Endothelial cell of umbilical vein (primary cell): Measurements from ENCODE around the gene DRC1. TPM values are rescaled to one million over a fixed set of nuclear protein-coding genes. Genes with fewer than 3 reads are reported as not detected.

Experiments used
- BruUV-seq: library from RNA; stranded (reverse); fragments of 400-500 nt; replicated peaks from 2 replicates; lab custom pipeline; 2021; lab: Mats Ljungman, UMichigan
- CTCF ChIA-PET: fragments of 300-600, 350-600 bp; sonication (Branson Sonifier 250); formaldehyde crosslinking; loops from one replicate; lab custom pipeline; 2021; ENCODE audit warnings: antibody characterized with exemption, inconsistent platforms; lab: Charles Lee
- POLR2A ChIA-PET: fragments of 300-600, 350-600 bp; sonication (Branson Sonifier 250); formaldehyde crosslinking; loops from one replicate; lab custom pipeline; 2021; ENCODE audit warnings: antibody characterized with exemption, inconsistent platforms; lab: Charles Lee
- DNase-seq: peaks from one replicate; pipeline ENCODE4 v3.0.0-alpha.2; 2011; ENCODE audit warnings: low read depth, low spot score
- FAIRE-seq: peaks from 2 replicates; lab custom pipeline; 2011; peaks lifted over from hg19 to GRCh38; lab: Jason Lieb, UNC
- H2AFZ ChIP-seq: 2 replicates; pipeline ENCODE4 v1.6.0; 2012; ENCODE audit warnings: low read depth, low read length, control low read depth, inconsistent platforms
- H3K27ac ChIP-seq: 2 replicates; pipeline ENCODE4 v1.5.1; 2011; ENCODE audit warnings: low read depth, mild to moderate bottlenecking, control low read depth, low read length, moderate library complexity; ENCODE audit not compliant: insufficient read depth
- H3K27me3 ChIP-seq, 2 experiments: 2 replicates each; pipeline versions ENCODE4 v1.6.0 to v1.6.1; 2011; ENCODE audit warnings: low read length in 2 of 2, mixed read lengths in 1 of 2; ENCODE audit not compliant: control insufficient read depth in 2 of 2, insufficient read depth in 2 of 2
- H3K36me3 ChIP-seq, 2 experiments: 2 replicates in 1 of 2; 3 replicates in 1 of 2; pipeline ENCODE4 v1.5.1; 2011; ENCODE audit warnings: low read length in 2 of 2, mild to moderate bottlenecking in 1 of 2, moderate library complexity in 1 of 2; ENCODE audit not compliant: control insufficient read depth in 2 of 2, insufficient read depth in 2 of 2; ENCODE audit errors: extremely low read depth in 1 of 2
- H3K4me1 ChIP-seq: 3 replicates; pipeline ENCODE4 v1.5.1; 2011; ENCODE audit warnings: mild to moderate bottlenecking, low read length; ENCODE audit not compliant: control insufficient read depth, insufficient read depth; ENCODE audit errors: extremely low read depth
- H3K4me2 ChIP-seq: 2 replicates; pipeline ENCODE4 v1.6.1; 2011; ENCODE audit warnings: low read length, control low read depth, mixed read lengths; ENCODE audit not compliant: insufficient read depth
- H3K4me3 ChIP-seq, 3 experiments: fragments of 200-600 bp in 1 of 3; sonication (generic), shearing (Covaris generic) in 1 of 3; replicated peaks in 1 of 3; 2 replicates each; pipeline ENCODE4 v1.5.1; 2011 to 2016; ENCODE audit warnings: control low read depth in 3 of 3, low read length in 3 of 3, mild to moderate bottlenecking in 2 of 3, inconsistent platforms in 1 of 3, low read depth in 1 of 3, moderate library complexity in 1 of 3; ENCODE audit not compliant: insufficient read depth in 1 of 3
- H3K79me2 ChIP-seq: 2 replicates; pipeline ENCODE4 v1.6.0; 2012; ENCODE audit warnings: low read length, inconsistent platforms; ENCODE audit not compliant: control insufficient read depth, insufficient read depth
- H3K9ac ChIP-seq: replicated peaks from 2 replicates; pipeline ENCODE3; 2011; ENCODE audit warnings: low read length, control low read depth; ENCODE audit not compliant: insufficient read depth; ENCODE audit errors: extremely low read depth
- H3K9me1 ChIP-seq: replicated peaks from 3 replicates; pipeline ENCODE4 v1.6.0; 2011; ENCODE audit warnings: mild to moderate bottlenecking, low read length; ENCODE audit not compliant: control insufficient read depth, insufficient read depth; ENCODE audit errors: extremely low read depth
- H3K9me3 ChIP-seq: replicated peaks from 2 replicates; pipeline ENCODE4 v1.5.1; 2012; ENCODE audit warnings: low read length, inconsistent platforms; ENCODE audit not compliant: control insufficient read depth, insufficient read depth
- H4K20me1 ChIP-seq: replicated peaks from 2 replicates; pipeline ENCODE3; 2011; ENCODE audit warnings: mild to moderate bottlenecking, low read length; ENCODE audit not compliant: control insufficient read depth, insufficient read depth; ENCODE audit errors: extremely low read depth
- FOS ChIP-seq: IDR thresholded peaks from 2 replicates; pipeline ENCODE4 v1.6.1; 2011; ENCODE audit warnings: mild to moderate bottlenecking, low read length, moderate library complexity, borderline replicate concordance; ENCODE audit not compliant: insufficient read depth
- MYC ChIP-seq: IDR thresholded peaks from one replicate; pipeline ENCODE4 v1.6.1; 2011; ENCODE audit warnings: mild to moderate bottlenecking, low read depth, low read length
- POLR2A ChIP-seq: IDR thresholded peaks from 2 replicates; pipeline ENCODE4 v1.6.1; 2012; ENCODE audit warnings: low read depth, mild to moderate bottlenecking, control low read depth, low read length
- POLR2AphosphoS5 ChIP-seq: IDR thresholded peaks from 2 replicates; pipeline ENCODE4 v1.6.1; 2012; ENCODE audit warnings: low read depth, mild to moderate bottlenecking, control low read depth, low read length, moderate library complexity; ENCODE audit not compliant: insufficient read depth
- dilution Hi-C: fragments of 300-500 bp; cut with MboI; formaldehyde crosslinking; loops from one replicate; pipeline ENCODE4 v1.15.0; 2019; ENCODE audit warnings: low sequenced_read_pairs; ENCODE audit not compliant: extremely low pct_ligation_motif_present
- intact Hi-C: fragments of 100-400 bp; cut with micrococcal nuclease; formaldehyde crosslinking; loops from one replicate; pipeline ENCODE4 v1.10.0; 2022
- polyA plus RNA-seq, 4 experiments: library from polyadenylated mRNA; depleted of rRNA in 3 of 4; stranded (reverse) in 3 of 4; unstranded in 1 of 4; fragments of >200 nt; gene quantifications; 2 replicates each; pipeline versions ENCODE4 v1.2.1 to v1.2.3, GENCODE V29; 2011 to 2012; ENCODE audit warnings: missing spikeins in 1 of 4
- total RNA-seq: library from RNA; stranded (reverse); gene quantifications from 2 replicates; pipeline ENCODE4 v1.2.3, GENCODE V29; 2021
- TF ChIP-seq, protein P1 (sequence below): IDR thresholded peaks from 2 replicates; pipeline ENCODE4 v1.6.1; 2011; ENCODE audit not compliant: insufficient read depth, insufficient read length
- TF ChIP-seq, protein P2 (sequence below), 2 donors: IDR thresholded peaks; 1 replicate in 1 of 2; 2 replicates in 1 of 2; pipeline ENCODE4 v1.5.1; 2011; ENCODE audit warnings: low read length in 2 of 2, mild to moderate bottlenecking in 2 of 2, moderate library complexity in 2 of 2, control low read depth in 1 of 2, inconsistent platforms in 1 of 2, low read depth in 1 of 2; ENCODE audit not compliant: insufficient read depth in 1 of 2; ENCODE audit errors: extremely low read depth in 1 of 2

DRC1 gene
- total and polyA plus RNA-seq, 2 donors (not counting 3 experiments of a cell fraction or from before 2014, with no cell fraction given), result 0.44 TPM; not detected in 1

DNA sequence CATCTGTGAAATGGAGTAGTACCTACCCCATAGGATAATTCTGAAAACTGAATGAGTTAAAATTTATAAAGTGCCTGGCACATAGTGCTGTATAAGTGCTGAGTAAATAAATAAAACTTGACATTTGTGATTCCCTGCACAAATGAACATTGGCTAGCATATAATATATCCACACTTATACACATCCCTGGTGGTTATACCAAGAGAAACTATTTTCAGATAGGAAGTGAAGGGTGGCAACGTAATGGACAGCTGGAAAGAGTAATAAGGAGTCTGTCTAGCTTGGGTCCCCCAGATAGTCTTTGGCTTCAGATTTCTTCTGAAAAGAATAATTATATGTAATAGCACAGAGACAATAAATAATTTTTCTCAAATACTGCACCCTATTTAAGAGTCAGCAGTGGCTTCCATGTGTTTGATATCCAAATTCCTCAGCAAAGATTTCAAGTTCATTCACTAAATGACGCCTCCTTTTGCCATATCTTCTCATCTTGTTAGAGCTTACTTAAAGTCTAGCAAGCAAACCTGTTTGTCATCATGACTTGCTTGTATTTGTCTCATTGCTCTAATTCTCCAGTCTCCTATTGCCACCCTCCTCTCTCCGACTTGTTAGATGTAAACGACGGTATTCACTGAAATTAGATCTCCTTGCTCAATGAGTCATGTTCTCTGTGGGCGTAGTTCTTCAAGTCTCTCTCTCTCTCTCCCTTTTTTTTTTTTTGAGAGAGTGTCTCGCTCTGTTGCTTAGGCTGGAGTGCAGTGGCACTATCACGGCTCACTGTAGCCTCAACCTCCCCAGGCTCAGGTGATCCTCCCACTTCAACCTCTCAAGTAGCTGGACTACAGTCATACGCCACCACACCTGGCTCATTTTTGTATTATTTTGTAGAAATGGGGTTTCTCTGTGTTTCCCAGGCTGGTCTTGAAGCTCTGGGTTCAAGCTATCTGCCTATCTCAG lies 46.4 kb upstream of the DRC1 start:
- H3K9me1 ChIP-seq, result no peaks in the 10 kb centered on the region
- BruUV-seq, result no TSS peak
- no peaks in the 10 kb centered on the region for H3K4me1 ChIP-seq
- TF ChIP-seq POLR2A (no peak), POLR2AphosphoS5 (no peak), MYC (no peak), FOS (no peak)
- TF ChIP-seq, protein P1, sequence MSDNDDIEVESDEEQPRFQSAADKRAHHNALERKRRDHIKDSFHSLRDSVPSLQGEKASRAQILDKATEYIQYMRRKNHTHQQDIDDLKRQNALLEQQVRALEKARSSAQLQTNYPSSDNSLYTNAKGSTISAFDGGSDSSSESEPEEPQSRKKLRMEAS, result no peak
- TF ChIP-seq, protein P2, sequence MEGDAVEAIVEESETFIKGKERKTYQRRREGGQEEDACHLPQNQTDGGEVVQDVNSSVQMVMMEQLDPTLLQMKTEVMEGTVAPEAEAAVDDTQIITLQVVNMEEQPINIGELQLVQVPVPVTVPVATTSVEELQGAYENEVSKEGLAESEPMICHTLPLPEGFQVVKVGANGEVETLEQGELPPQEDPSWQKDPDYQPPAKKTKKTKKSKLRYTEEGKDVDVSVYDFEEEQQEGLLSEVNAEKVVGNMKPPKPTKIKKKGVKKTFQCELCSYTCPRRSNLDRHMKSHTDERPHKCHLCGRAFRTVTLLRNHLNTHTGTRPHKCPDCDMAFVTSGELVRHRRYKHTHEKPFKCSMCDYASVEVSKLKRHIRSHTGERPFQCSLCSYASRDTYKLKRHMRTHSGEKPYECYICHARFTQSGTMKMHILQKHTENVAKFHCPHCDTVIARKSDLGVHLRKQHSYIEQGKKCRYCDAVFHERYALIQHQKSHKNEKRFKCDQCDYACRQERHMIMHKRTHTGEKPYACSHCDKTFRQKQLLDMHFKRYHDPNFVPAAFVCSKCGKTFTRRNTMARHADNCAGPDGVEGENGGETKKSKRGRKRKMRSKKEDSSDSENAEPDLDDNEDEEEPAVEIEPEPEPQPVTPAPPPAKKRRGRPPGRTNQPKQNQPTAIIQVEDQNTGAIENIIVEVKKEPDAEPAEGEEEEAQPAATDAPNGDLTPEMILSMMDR (IDR thresholded peaks at IDR 0.05; ENCODE audit: extremely low read depth in 1 of 2, insufficient read depth in 1 of 2, low read depth in 1 of 2, low read length in 2 of 2), result no peak
- peaks cover 89% of the 10 kb centered on the region for H3K79me2 ChIP-seq
- ChIA-PET CTCF (no interaction called here), POLR2A (no interaction called here)
- FAIRE-seq (no peak), DNase-seq (no peak)
- intact Hi-C loops (no loop called here), dilution Hi-C loops (no loop called here)
- H3K4me2 ChIP-seq, result no peak overlapping the region
- no peak overlapping the region for H3K27ac ChIP-seq
- H3K36me3 ChIP-seq, result no peaks in the 10 kb centered on the region
- H3K4me3 ChIP-seq, result no peak overlapping the region
- no peak overlapping the region for H2AFZ ChIP-seq
- H4K20me1 ChIP-seq, result no peaks in the 10 kb centered on the region
- H3K27me3 ChIP-seq, result no peaks in the 10 kb centered on the region
- H3K9ac ChIP-seq, result no peak overlapping the region
- no peaks in the 10 kb centered on the region for H3K9me3 ChIP-seq
